Liver (tissue), 9 donors: Measurements from ENCODE around the gene RPL7A. TPM values are rescaled to one million over a fixed set of nuclear protein-coding genes. Genes with fewer than 3 reads are reported as not detected.

ENCODE experiments used
- DNase-seq: peaks from one replicate; pipeline ENCODE4 v3.0.0-alpha.2; 2017; ENCODE audit warnings: low spot score
- H3K27ac ChIP-seq, 2 donors: one replicate each; pipeline ENCODE4 v1.7.0; 2013; ENCODE audit warnings: inconsistent platforms in 2 of 2, low read length in 2 of 2, control low read depth in 1 of 2, low read depth in 1 of 2, mild to moderate bottlenecking in 1 of 2
- H3K27me3 ChIP-seq, 4 donors: one replicate each; pipeline versions ENCODE4 v1.6.1 to v1.7.0; 2013; ENCODE audit warnings: low read length in 3 of 4, inconsistent platforms in 1 of 4, mild to moderate bottlenecking in 1 of 4, moderate library complexity in 1 of 4; ENCODE audit not compliant: control insufficient read depth in 4 of 4, insufficient read depth in 4 of 4
- H3K36me3 ChIP-seq, 4 donors: one replicate each; pipeline versions ENCODE4 v1.6.1 to v1.7.0; 2013; ENCODE audit warnings: low read length in 3 of 4, mild to moderate bottlenecking in 3 of 4, low read depth in 1 of 4, moderate library complexity in 1 of 4; ENCODE audit not compliant: control insufficient read depth in 4 of 4, insufficient read depth in 3 of 4
- H3K4me1 ChIP-seq, 4 donors: one replicate each; pipeline versions ENCODE4 v1.6.1 to v1.7.0; 2013; ENCODE audit warnings: low read length in 3 of 4, mild to moderate bottlenecking in 3 of 4, moderate library complexity in 1 of 4; ENCODE audit not compliant: control insufficient read depth in 4 of 4, insufficient read depth in 4 of 4
- H3K4me3 ChIP-seq, 3 donors: one replicate each; pipeline versions ENCODE4 v1.6.1 to v1.7.0; 2013; ENCODE audit warnings: low read length in 3 of 3, control low read depth in 1 of 3, low read depth in 1 of 3, mild to moderate bottlenecking in 1 of 3
- H3K9ac ChIP-seq, 2 donors: one replicate each; pipeline ENCODE4 v1.7.0; 2013; ENCODE audit warnings: low read length in 2 of 2, mild to moderate bottlenecking in 2 of 2, moderate library complexity in 2 of 2, control low read depth in 1 of 2, low read depth in 1 of 2
- H3K9me3 ChIP-seq, 4 donors: one replicate each; pipeline versions ENCODE4 v1.6.1 to v1.7.0; 2013; ENCODE audit warnings: low read length in 3 of 4; ENCODE audit not compliant: control insufficient read depth in 4 of 4
- EGR1 ChIP-seq, 2 donors: IDR thresholded peaks; 2 replicates each; pipeline ENCODE4 v1.6.1; 2016 to 2018; ENCODE audit warnings: antibody characterized with exemption in 2 of 2, low read depth in 2 of 2
- FOXA1 ChIP-seq: IDR thresholded peaks from 2 replicates; pipeline ENCODE4 v1.6.1; 2016; ENCODE audit warnings: antibody characterized with exemption
- FOXA2 ChIP-seq: IDR thresholded peaks from 2 replicates; pipeline ENCODE4 v1.6.1; 2016; ENCODE audit warnings: antibody characterized with exemption
- GABPA ChIP-seq, 2 donors: IDR thresholded peaks in 1 of 2; conservative IDR thresholded peaks in 1 of 2; 2 replicates each; pipeline ENCODE4 v1.6.1; 2016; ENCODE audit warnings: antibody characterized with exemption in 2 of 2, mild to moderate bottlenecking in 1 of 2, moderate library complexity in 1 of 2
- HNF4A ChIP-seq, 2 donors: conservative IDR thresholded peaks; 2 replicates each; pipeline ENCODE4 v1.6.1; 2016; ENCODE audit warnings: antibody characterized with exemption in 2 of 2, mild to moderate bottlenecking in 2 of 2
- HNF4G ChIP-seq: IDR thresholded peaks from 2 replicates; pipeline ENCODE4 v1.6.1; 2016; ENCODE audit warnings: antibody characterized with exemption
- JUND ChIP-seq, 2 donors: IDR thresholded peaks; 2 replicates each; pipeline ENCODE4 v1.6.1; 2016; ENCODE audit warnings: antibody characterized with exemption in 2 of 2
- NR2F2 ChIP-seq: IDR thresholded peaks from 2 replicates; pipeline ENCODE4 v1.6.1; 2016; ENCODE audit warnings: antibody characterized with exemption
- RAD21 ChIP-seq, 2 donors: IDR thresholded peaks; 2 replicates each; pipeline ENCODE4 v1.6.1; 2016; ENCODE audit warnings: antibody characterized with exemption in 2 of 2, mild to moderate bottlenecking in 2 of 2
- RXRA ChIP-seq, 2 donors: IDR thresholded peaks; 2 replicates each; pipeline ENCODE4 v1.6.1; 2017 to 2018; ENCODE audit warnings: antibody characterized with exemption in 2 of 2, mild to moderate bottlenecking in 1 of 2
- SP1 ChIP-seq: IDR thresholded peaks from 2 replicates; pipeline ENCODE4 v1.6.1; 2018; ENCODE audit warnings: antibody characterized with exemption, mild to moderate bottlenecking
- TAF1 ChIP-seq: conservative IDR thresholded peaks from 2 replicates; pipeline ENCODE4 v1.6.1; 2016; ENCODE audit warnings: antibody characterized with exemption, mild to moderate bottlenecking
- YY1 ChIP-seq: IDR thresholded peaks from 2 replicates; pipeline ENCODE4 v1.6.1; 2016; ENCODE audit warnings: antibody characterized with exemption, mild to moderate bottlenecking
- WGBS: extraction: QIAGEN DNeasy Blood & Tissue Kit; methylation state at CpG from one replicate; pipeline ENCODE4 v1.1.7; 2013; 5-methylcytosine and 5-hydroxymethylcytosine counted together
- polyA plus RNA-seq, 2 donors: library from polyadenylated mRNA; stranded (reverse) in 1 of 2; unstranded in 1 of 2; fragments of 200-250 nt in 1 of 2; fragments of >200 nt in 1 of 2; fragmentation: Nextera tagmentation in 1 of 2; extraction: Ambion mirVana in 1 of 2; gene quantifications; one replicate each; pipeline versions ENCODE4 v1.2.1 to v1.2.3, GENCODE V29; 2013 to 2015
- total RNA-seq, 2 donors: library from RNA; depleted of rRNA; stranded (reverse); fragments of >200 nt; gene quantifications; one replicate each; pipeline ENCODE4 v1.2.3, GENCODE V29; 2014
- TF ChIP-seq, protein P1 (sequence below): IDR thresholded peaks from 2 replicates; pipeline ENCODE4 v1.6.1; 2016; ENCODE audit warnings: antibody characterized with exemption
- TF ChIP-seq, protein P2 (sequence below): IDR thresholded peaks from 2 replicates; pipeline ENCODE4 v1.6.1; 2016; ENCODE audit warnings: antibody characterized with exemption
- TF ChIP-seq, protein P3 (sequence below): fragments of 150-350 bp; IDR thresholded peaks from 2 replicates; pipeline ENCODE4 v1.5.1; 2017; ENCODE audit warnings: improper control_type of control experiment, low read depth, low read length; ENCODE audit not compliant: missing input control
- TF ChIP-seq, protein P4 (sequence below): IDR thresholded peaks from 2 replicates; pipeline ENCODE4 v1.6.1; 2016; ENCODE audit warnings: antibody characterized with exemption
- TF ChIP-seq, protein P5 (sequence below): IDR thresholded peaks from 2 replicates; pipeline ENCODE4 v1.6.1; 2016; ENCODE audit warnings: antibody characterized with exemption, mild to moderate bottlenecking
- donor health status: healthy.
- donor health status: healthy.
- donor health status: healthy.
- donor health status: healthy.
- donor health status: healthy.

RPL7A gene
- total and polyA plus RNA-seq, 4 donors, result 215 to 930 (median 704) TPM

DNA sequence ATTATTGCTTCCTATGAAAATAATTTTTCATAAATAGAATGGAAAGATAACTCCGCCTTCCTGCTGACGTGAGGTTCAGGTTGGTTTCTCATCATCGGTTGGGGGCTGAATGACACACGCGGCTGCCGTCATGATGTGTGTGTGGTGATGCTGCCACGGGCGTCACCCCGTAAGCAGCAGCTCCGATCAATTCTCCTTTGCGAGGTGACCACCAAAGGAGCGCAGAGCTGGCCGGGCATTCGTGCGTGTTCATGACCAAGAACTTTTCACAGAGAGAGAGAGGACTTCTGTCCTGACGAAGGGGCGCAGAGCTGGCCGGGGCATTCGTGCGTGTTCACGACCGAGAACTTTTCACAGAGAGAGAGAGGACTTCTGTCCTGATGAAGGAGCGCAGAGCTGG lies 42.3 kb upstream of the RPL7A start (continued):
- TF ChIP-seq, protein P1, sequence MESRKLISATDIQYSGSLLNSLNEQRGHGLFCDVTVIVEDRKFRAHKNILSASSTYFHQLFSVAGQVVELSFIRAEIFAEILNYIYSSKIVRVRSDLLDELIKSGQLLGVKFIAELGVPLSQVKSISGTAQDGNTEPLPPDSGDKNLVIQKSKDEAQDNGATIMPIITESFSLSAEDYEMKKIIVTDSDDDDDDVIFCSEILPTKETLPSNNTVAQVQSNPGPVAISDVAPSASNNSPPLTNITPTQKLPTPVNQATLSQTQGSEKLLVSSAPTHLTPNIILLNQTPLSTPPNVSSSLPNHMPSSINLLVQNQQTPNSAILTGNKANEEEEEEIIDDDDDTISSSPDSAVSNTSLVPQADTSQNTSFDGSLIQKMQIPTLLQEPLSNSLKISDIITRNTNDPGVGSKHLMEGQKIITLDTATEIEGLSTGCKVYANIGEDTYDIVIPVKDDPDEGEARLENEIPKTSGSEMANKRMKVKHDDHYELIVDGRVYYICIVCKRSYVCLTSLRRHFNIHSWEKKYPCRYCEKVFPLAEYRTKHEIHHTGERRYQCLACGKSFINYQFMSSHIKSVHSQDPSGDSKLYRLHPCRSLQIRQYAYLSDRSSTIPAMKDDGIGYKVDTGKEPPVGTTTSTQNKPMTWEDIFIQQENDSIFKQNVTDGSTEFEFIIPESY, result no peak
- TF ChIP-seq FOXA1, result no peak

DNA sequence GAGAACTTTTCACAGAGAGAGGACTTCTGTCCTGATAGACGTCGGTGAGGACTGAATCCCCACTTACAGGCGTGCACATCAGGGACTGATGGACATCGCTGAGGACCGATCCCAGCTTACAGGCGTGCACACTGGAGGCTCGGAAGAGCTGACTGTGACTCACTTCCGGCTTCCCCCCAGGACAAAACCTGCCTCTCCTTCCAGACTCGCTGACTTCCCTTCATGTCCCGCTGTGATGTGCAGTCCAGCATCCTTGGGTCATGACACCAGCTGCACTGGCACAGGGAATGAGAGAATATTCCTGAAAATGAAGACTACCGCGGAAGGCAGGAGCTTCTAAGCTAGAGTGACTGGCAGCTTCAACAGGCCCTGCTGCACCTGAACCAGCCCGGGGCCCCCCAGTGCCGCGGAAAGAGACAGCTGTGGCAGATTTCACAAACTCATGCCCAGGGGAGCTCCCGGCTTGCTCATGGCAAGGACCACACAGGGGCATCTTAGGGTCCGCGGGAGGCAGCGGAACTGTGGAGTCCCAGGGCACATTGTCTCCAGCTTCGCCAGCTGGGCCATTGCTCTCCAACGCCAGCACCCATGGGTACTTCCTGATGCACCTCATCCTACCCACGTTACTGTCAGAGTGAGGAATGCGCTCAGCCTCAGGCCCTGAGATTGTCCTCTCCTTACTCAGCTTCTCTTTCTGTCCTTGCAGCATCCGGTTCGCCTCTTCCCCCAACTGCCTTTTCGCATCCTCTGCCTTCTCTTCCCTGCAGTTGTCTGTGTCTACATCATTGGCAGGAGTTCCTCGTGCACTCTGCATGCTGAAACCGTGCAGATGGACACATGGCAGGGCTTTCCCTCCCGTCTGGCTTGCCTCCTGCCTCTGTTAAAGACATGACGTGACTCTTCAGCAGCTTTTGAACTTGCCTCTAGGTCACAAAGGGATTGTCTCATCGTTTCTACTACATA lies 41.5 kb upstream of the RPL7A start:
- H3K4me1 ChIP-seq, result no peaks in the 10 kb centered on the region
- H3K9ac ChIP-seq, result no peak overlapping the region
- no peaks in the 10 kb centered on the region for H3K36me3 ChIP-seq
- H3K27me3 ChIP-seq, result no peaks in the 10 kb centered on the region
- WGBS, result 74% methylated on average over 31 of the region's 31 CpGs
- H3K9me3 ChIP-seq, result no peaks in the 10 kb centered on the region
- no peak overlapping the region for H3K4me3 ChIP-seq
- H3K27ac ChIP-seq, result no peak overlapping the region
- DNase-seq, result no peak
- TF ChIP-seq FOXA1 (no peak), RXRA (IDR thresholded peaks at IDR 0.05) (no peak), YY1 (no peak), RAD21 (IDR thresholded peaks at IDR 0.05) (no peak), TAF1 (no peak), SP1 (no peak), EGR1 (IDR thresholded peaks at IDR 0.05; ENCODE audit: low read depth in 2 of 2) (no peak), HNF4A (conservative IDR thresholded peaks at IDR 0.05) (no peak), FOXA2 (no peak), NR2F2 (no peak)
- TF ChIP-seq, protein P2, sequence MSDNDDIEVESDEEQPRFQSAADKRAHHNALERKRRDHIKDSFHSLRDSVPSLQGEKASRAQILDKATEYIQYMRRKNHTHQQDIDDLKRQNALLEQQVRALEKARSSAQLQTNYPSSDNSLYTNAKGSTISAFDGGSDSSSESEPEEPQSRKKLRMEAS, result no peak
- TF ChIP-seq, protein P3, sequence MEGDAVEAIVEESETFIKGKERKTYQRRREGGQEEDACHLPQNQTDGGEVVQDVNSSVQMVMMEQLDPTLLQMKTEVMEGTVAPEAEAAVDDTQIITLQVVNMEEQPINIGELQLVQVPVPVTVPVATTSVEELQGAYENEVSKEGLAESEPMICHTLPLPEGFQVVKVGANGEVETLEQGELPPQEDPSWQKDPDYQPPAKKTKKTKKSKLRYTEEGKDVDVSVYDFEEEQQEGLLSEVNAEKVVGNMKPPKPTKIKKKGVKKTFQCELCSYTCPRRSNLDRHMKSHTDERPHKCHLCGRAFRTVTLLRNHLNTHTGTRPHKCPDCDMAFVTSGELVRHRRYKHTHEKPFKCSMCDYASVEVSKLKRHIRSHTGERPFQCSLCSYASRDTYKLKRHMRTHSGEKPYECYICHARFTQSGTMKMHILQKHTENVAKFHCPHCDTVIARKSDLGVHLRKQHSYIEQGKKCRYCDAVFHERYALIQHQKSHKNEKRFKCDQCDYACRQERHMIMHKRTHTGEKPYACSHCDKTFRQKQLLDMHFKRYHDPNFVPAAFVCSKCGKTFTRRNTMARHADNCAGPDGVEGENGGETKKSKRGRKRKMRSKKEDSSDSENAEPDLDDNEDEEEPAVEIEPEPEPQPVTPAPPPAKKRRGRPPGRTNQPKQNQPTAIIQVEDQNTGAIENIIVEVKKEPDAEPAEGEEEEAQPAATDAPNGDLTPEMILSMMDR, result no peak
- TF ChIP-seq, protein P4, sequence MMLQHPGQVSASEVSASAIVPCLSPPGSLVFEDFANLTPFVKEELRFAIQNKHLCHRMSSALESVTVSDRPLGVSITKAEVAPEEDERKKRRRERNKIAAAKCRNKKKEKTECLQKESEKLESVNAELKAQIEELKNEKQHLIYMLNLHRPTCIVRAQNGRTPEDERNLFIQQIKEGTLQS, result no peak

DNA sequence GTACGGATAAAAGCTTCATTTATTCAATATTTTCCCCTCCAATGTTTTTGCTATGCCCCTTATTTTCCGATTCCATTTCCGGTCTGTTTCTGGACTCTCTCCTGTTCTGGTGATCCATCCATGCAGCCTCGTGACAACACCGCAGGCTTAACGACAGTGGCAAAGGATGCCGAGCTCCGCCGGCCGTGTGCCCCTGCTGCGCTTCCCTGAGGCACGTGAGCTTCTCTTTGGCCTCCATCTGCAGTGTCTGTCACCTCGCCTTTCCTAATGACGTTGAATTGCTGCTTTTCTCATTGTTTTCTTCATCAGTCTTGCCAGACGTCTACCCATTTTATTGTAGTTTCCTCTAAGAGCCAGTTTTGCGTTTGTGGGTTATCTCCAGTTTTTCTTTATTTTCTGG lies 40.7 kb upstream of the RPL7A start:
- DNase-seq, result no peak
- Histone ChIP-seq H3K9ac (no peak overlapping the region), H3K36me3 (no peaks in the 10 kb centered on the region), H3K27me3 (no peaks in the 10 kb centered on the region), H3K4me3 (no peak overlapping the region), H3K9me3 (no peaks in the 10 kb centered on the region), H3K4me1 (no peaks in the 10 kb centered on the region), H3K27ac (no peak overlapping the region)
- WGBS, result 74% methylated on average over 16 of the region's 16 CpGs
- TF ChIP-seq, protein P5, sequence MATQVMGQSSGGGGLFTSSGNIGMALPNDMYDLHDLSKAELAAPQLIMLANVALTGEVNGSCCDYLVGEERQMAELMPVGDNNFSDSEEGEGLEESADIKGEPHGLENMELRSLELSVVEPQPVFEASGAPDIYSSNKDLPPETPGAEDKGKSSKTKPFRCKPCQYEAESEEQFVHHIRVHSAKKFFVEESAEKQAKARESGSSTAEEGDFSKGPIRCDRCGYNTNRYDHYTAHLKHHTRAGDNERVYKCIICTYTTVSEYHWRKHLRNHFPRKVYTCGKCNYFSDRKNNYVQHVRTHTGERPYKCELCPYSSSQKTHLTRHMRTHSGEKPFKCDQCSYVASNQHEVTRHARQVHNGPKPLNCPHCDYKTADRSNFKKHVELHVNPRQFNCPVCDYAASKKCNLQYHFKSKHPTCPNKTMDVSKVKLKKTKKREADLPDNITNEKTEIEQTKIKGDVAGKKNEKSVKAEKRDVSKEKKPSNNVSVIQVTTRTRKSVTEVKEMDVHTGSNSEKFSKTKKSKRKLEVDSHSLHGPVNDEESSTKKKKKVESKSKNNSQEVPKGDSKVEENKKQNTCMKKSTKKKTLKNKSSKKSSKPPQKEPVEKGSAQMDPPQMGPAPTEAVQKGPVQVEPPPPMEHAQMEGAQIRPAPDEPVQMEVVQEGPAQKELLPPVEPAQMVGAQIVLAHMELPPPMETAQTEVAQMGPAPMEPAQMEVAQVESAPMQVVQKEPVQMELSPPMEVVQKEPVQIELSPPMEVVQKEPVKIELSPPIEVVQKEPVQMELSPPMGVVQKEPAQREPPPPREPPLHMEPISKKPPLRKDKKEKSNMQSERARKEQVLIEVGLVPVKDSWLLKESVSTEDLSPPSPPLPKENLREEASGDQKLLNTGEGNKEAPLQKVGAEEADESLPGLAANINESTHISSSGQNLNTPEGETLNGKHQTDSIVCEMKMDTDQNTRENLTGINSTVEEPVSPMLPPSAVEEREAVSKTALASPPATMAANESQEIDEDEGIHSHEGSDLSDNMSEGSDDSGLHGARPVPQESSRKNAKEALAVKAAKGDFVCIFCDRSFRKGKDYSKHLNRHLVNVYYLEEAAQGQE, result no peak
- TF ChIP-seq HNF4A (conservative IDR thresholded peaks at IDR 0.05) (no peak), JUND (IDR thresholded peaks at IDR 0.05) (no peak), RXRA (IDR thresholded peaks at IDR 0.05) (no peak), EGR1 (IDR thresholded peaks at IDR 0.05; ENCODE audit: low read depth in 2 of 2) (no peak), SP1 (no peak), GABPA (IDR thresholded peaks at IDR 0.05 in 1 of 2, conservative IDR thresholded peaks at IDR 0.05 in 1 of 2) (no peak), TAF1 (no peak), FOXA2 (no peak), HNF4G (no peak)
- TF ChIP-seq, protein P2, result no peak
- TF ChIP-seq, protein P4, result no peak
